Mucosa of rectum (tissue), 2 donors: ENCODE measurements around the gene EFNA1.
A peak's percentile ranks its signal among the peaks of the same experiment; 100 is the strongest.
"Not testable (repeated sequence)": the region's sequence is repeated elsewhere in the genome, so short reads cannot be mapped to it uniquely, and the experiment has no call there.

Experiments
- H3K27ac ChIP-seq, 2 donors: one replicate each; pipeline ENCODE4 v1.7.0; 2013; ENCODE audit warnings: inconsistent platforms in 2 of 2, low read depth in 2 of 2, low read length in 2 of 2
- H3K27me3 ChIP-seq, 2 donors: one replicate each; pipeline ENCODE4 v1.7.0; 2013; ENCODE audit warnings: low read length in 2 of 2; ENCODE audit not compliant: control insufficient read depth in 2 of 2, insufficient read depth in 2 of 2
- H3K36me3 ChIP-seq, 2 donors: one replicate each; pipeline ENCODE4 v1.7.0; 2013; ENCODE audit warnings: low read length in 2 of 2; ENCODE audit not compliant: control insufficient read depth in 2 of 2, insufficient read depth in 2 of 2
- H3K4me1 ChIP-seq, 2 donors: one replicate each; pipeline ENCODE4 v1.7.0; 2013; ENCODE audit warnings: low read length in 2 of 2, mild to moderate bottlenecking in 1 of 2; ENCODE audit not compliant: control insufficient read depth in 2 of 2, insufficient read depth in 2 of 2
- H3K4me3 ChIP-seq, 2 donors: one replicate each; pipeline ENCODE4 v1.7.0; 2013; ENCODE audit warnings: low read length in 2 of 2
- H3K9ac ChIP-seq, 2 donors: one replicate each; pipeline ENCODE4 v1.7.0; 2013; ENCODE audit warnings: low read length in 2 of 2, low read depth in 1 of 2, mild to moderate bottlenecking in 1 of 2
- H3K9me3 ChIP-seq, 2 donors: one replicate each; pipeline ENCODE4 v1.7.0; 2013; ENCODE audit warnings: low read length in 2 of 2; ENCODE audit not compliant: control insufficient read depth in 2 of 2
- donor health status: healthy.
- donor health status: Normal muscosa, but diverticular disease.

Gene EFNA1

GRCh38 chr1:155167166-155168104 lies 39.8 kb downstream of the EFNA1 start:
- Histone ChIP-seq H3K9ac (peak overlapping the region in 1 of 2 donors; percentile 21), H3K36me3 (peaks cover 13 to 16% of the 10 kb centered on the region in 2 donors), H3K27ac (peak overlapping the region in 1 of 2 donors; percentile 11), H3K27me3 (no peaks in the 10 kb centered on the region), H3K4me1 (peaks cover 10 to 16% of the 10 kb centered on the region in 2 donors), H3K4me3 (no peak overlapping the region), H3K9me3 (no peaks in the 10 kb centered on the region)

- H3K27ac ChIP-seq, H3K9ac ChIP-seq, H3K9me3 ChIP-seq, H3K4me3 ChIP-seq, H3K27me3 ChIP-seq: not testable (repeated sequence)
- peaks cover 14 to 18% of the 10 kb centered on the region in 2 donors for H3K4me1 ChIP-seq
- peaks cover 13 to 16% of the 10 kb centered on the region in 2 donors for H3K36me3 ChIP-seq
Measured at GRCh38 chr1:155168105-155168445, 40.4 kb downstream of the EFNA1 start.

- Histone ChIP-seq H3K9ac (no peak overlapping the region), H3K4me3 (no peak overlapping the region), H3K27me3 (no peaks in the 10 kb centered on the region), H3K27ac (no peak overlapping the region), H3K9me3 (no peaks in the 10 kb centered on the region), H3K36me3 (peaks cover 13 to 16% of the 10 kb centered on the region in 2 donors), H3K4me1 (peaks cover 14 to 18% of the 10 kb centered on the region in 2 donors)
Measured at GRCh38 chr1:155168456-155169210, 41.0 kb downstream of the EFNA1 start.

GRCh38 chr1:155169541-155169940 lies 41.9 kb downstream of the EFNA1 start:
- peaks cover 14 to 21% of the 10 kb centered on the region in 2 donors for H3K4me1 ChIP-seq

GRCh38 chr1:155170101-155170785 lies 42.6 kb downstream of the EFNA1 start:
- no peak overlapping the region for H3K4me3 ChIP-seq
- peaks cover 13 to 16% of the 10 kb centered on the region in 2 donors for H3K36me3 ChIP-seq
- H3K27ac ChIP-seq, result no peak overlapping the region
- H3K9ac ChIP-seq, result no peak overlapping the region
- peaks cover 0 to 3% of the 10 kb centered on the region in 2 donors for H3K27me3 ChIP-seq
- no peaks in the 10 kb centered on the region for H3K9me3 ChIP-seq
- peaks cover 14 to 21% of the 10 kb centered on the region in 2 donors for H3K4me1 ChIP-seq

More at GRCh38 chr1:155169541-155169940, 41.9 kb downstream of the EFNA1 start:
- no peak overlapping the region for H3K4me3 ChIP-seq
- peaks cover 13 to 16% of the 10 kb centered on the region in 2 donors for H3K36me3 ChIP-seq
- H3K27ac ChIP-seq, result no peak overlapping the region
- no peak overlapping the region for H3K9ac ChIP-seq
- no peaks in the 10 kb centered on the region for H3K9me3 ChIP-seq
- peaks cover 0 to 3% of the 10 kb centered on the region in 2 donors for H3K27me3 ChIP-seq

GRCh38 chr1:155170806-155171205 lies 43.1 kb downstream of the EFNA1 start:
- Histone ChIP-seq H3K27me3 (peaks cover 0 to 3% of the 10 kb centered on the region in 2 donors), H3K36me3 (peaks cover 13 to 16% of the 10 kb centered on the region in 2 donors), H3K9ac (no peak overlapping the region), H3K4me1 (peaks cover 15 to 21% of the 10 kb centered on the region in 2 donors), H3K9me3 (no peaks in the 10 kb centered on the region), H3K4me3 (no peak overlapping the region), H3K27ac (no peak overlapping the region)

- peaks cover 23 to 26% of the 10 kb centered on the region in 2 donors for H3K4me1 ChIP-seq
- peak overlapping the region; percentile 86 to 94 for H3K4me3 ChIP-seq
Measured at GRCh38 chr1:155171836-155172731, 44.4 kb downstream of the EFNA1 start.

GRCh38 chr1:155172732-155173477 lies 45.2 kb downstream of the EFNA1 start, which contains the start of gene KRTCAP2:
KRTCAP2 (minus strand) TSS chr1:155173304; CDS start chr1:155173224, 80 bp downstream.
- peak within 1 kb of the TSS; percentile 85 to 92 for H3K9ac ChIP-seq
- H3K36me3 ChIP-seq, result peaks cover 13 to 16% of the 10 kb centered on the region in 2 donors
- H3K9me3 ChIP-seq, result no peaks in the 10 kb centered on the region
- H3K4me3 ChIP-seq, result peak within 1 kb of the TSS; percentile 86 to 94
- peak within 1 kb of the TSS; percentile 85 to 92 for H3K27ac ChIP-seq
- peaks cover 18 to 22% of the 10 kb centered on the region in 2 donors for H3K4me1 ChIP-seq
- peaks cover 0 to 3% of the 10 kb centered on the region in 2 donors for H3K27me3 ChIP-seq

More at GRCh38 chr1:155171836-155172731, 44.4 kb downstream of the EFNA1 start:
- Histone ChIP-seq H3K27ac (peak overlapping the region; percentile 85 to 92), H3K9ac (peak overlapping the region; percentile 85 to 92), H3K27me3 (peaks cover 0 to 3% of the 10 kb centered on the region in 2 donors), H3K9me3 (no peaks in the 10 kb centered on the region), H3K36me3 (peaks cover 13 to 16% of the 10 kb centered on the region in 2 donors)
